Fibroblast of pulmonary artery (primary cell): ENCODE data around the gene CSMD2.

Experiments used
- DNase-seq: peaks from one replicate; pipeline ENCODE4 v3.0.0-alpha.2; 2010; ENCODE audit warnings: low read depth
- H3K4me3 ChIP-seq: replicated peaks from 2 replicates; pipeline ENCODE4 v1.5.1; 2011; ENCODE audit warnings: low read depth, mild to moderate bottlenecking, control low read depth, low read length, moderate library complexity
- TF ChIP-seq, protein P1 (sequence below): IDR thresholded peaks from 2 replicates; pipeline ENCODE4 v1.5.1; 2011; ENCODE audit warnings: mild to moderate bottlenecking, control low read depth, low read length, inconsistent platforms; ENCODE audit errors: missing control alignments

CSMD2 gene

GRCh38 chr1:33692206-33693188, 472.5 kb downstream of the CSMD2 start:
- DNase-seq: no peak
- TF ChIP-seq, protein P1, sequence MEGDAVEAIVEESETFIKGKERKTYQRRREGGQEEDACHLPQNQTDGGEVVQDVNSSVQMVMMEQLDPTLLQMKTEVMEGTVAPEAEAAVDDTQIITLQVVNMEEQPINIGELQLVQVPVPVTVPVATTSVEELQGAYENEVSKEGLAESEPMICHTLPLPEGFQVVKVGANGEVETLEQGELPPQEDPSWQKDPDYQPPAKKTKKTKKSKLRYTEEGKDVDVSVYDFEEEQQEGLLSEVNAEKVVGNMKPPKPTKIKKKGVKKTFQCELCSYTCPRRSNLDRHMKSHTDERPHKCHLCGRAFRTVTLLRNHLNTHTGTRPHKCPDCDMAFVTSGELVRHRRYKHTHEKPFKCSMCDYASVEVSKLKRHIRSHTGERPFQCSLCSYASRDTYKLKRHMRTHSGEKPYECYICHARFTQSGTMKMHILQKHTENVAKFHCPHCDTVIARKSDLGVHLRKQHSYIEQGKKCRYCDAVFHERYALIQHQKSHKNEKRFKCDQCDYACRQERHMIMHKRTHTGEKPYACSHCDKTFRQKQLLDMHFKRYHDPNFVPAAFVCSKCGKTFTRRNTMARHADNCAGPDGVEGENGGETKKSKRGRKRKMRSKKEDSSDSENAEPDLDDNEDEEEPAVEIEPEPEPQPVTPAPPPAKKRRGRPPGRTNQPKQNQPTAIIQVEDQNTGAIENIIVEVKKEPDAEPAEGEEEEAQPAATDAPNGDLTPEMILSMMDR: no peak
- H3K4me3 ChIP-seq: no peak overlapping the region

GRCh38 chr1:33687000-33687399, 478.0 kb downstream of the CSMD2 start:
- TF ChIP-seq, protein P1: no peak
- DNase-seq: no peak
- no peak overlapping the region for H3K4me3 ChIP-seq

DNA sequence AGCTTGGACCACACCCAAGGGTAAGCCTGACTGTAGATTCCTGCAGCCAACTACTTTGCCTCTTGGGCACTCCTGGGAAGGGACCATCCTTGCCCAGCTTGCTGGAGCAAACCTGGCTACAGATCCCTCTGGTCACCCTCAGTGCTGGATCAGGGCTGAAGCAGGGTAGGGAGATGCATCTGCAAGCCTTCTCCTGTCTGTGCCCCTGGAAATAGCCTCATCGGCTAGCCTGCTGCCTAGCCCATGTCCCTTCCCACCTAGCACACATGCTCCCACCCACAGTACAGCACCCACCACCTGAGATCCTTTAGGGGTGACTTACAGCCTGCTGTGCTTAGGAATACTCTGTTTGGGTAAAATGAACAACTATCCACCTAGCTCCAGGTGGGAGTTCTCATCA, 478.5 kb downstream of the CSMD2 start:
- TF ChIP-seq, protein P1: no peak
- no peak for DNase-seq
- H3K4me3 ChIP-seq: no peak overlapping the region

DNA sequence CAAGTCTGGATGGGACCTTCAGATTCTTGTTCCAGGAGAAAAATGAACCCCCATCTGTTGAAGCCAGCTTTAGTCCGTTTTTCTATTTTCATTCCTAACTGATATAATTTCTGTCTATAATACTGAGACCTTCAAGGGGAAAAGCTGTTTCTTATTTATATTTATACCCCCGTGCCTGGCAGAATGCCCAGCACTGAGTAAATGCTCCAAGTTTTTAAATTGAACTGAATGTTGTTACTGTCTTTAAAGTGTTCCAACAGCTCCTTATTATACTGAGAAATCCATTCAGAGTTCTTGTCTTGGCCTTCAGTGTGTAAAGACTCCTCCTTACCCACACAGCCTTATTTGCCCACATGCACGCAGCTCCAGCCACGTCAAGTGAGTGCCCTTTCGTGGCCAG, 479.8 kb downstream of the CSMD2 start:
- H3K4me3 ChIP-seq: no peak overlapping the region
- TF ChIP-seq, protein P1: no peak
- no peak for DNase-seq

GRCh38 chr1:33684396-33685179, 480.4 kb downstream of the CSMD2 start:
- DNase-seq: no peak
- TF ChIP-seq, protein P1: no peak
- no peak overlapping the region for H3K4me3 ChIP-seq

GRCh38 chr1:33683913-33684312, 481.1 kb downstream of the CSMD2 start:
- TF ChIP-seq, protein P1: no peak
- H3K4me3 ChIP-seq: no peak overlapping the region
- DNase-seq: no peak
